HG03045 (cell line): ENCODE results near the gene CDH16.
"Not testable (repeated sequence)": the region's sequence is repeated elsewhere in the genome, so short reads cannot be mapped to it uniquely, and the experiment has no call there.

Source experiments
- ATAC-seq: cut with Tn5 transposase; IDR thresholded peaks from one replicate; pipeline ENCODE4 v1.9.1; 2021; ENCODE audit warnings: mild to moderate bottlenecking, moderate library complexity; ENCODE audit not compliant: unreplicated experiment

CDH16 gene

GRCh38 chr16:66874079-66874775 is 44.5 kb downstream of the CDH16 start:
- no peak for ATAC-seq

GRCh38 chr16:66873685-66874055 is 45.0 kb downstream of the CDH16 start:
- no peak for ATAC-seq

DNA sequence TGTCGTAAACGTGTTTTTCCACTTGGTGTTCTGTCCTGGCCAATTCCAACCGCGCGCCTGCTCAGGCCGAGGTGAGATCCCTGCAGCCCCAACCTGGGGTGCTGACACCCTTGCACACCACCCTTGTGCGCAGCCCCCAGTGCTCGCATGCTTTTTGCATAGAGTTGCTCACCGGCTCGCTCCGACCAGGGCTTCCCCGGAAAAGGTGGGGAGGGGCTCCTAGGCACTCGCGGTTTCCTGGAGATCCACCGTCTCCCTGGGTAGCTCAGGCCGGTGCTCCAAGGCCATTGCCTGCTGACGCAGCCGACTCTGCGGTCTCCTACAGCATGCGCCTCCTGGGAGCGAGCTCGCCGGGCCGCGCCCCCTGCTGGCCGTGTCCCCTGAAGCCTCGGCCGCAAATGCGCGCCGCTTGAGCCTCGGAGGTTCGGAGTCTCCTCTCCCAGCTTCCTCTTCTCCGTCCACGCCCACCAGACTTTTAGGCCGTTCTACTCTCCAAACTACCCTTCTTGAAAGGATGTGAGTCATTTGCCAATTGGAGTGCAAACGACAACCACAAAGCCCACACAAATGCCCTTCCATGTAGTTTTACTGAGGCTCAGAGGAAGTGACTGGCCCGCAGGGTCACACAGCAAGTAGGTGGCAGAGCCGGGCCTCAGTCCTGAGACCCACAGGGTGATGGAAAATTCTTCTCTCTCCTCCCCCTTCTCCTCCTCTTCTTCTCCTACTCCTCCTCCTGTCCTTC is 45.6 kb downstream of the CDH16 start:
- ATAC-seq: peak; percentile 94

GRCh38 chr16:66872559-66872942 is 46.1 kb downstream of the CDH16 start:
- no peak for ATAC-seq

GRCh38 chr16:66871840-66872239 is 46.8 kb downstream of the CDH16 start:
- ATAC-seq: no peak

- ATAC-seq: not testable (repeated sequence)
These were observed 47.3 kb downstream of the CDH16 start for GRCh38 chr16:66871363-66871762.

GRCh38 chr16:66869424-66869823 is 49.3 kb downstream of the CDH16 start:
- no peak for ATAC-seq

- no peak for ATAC-seq
These were observed 55.0 kb downstream of the CDH16 start for GRCh38 chr16:66863707-66864106.

DNA sequence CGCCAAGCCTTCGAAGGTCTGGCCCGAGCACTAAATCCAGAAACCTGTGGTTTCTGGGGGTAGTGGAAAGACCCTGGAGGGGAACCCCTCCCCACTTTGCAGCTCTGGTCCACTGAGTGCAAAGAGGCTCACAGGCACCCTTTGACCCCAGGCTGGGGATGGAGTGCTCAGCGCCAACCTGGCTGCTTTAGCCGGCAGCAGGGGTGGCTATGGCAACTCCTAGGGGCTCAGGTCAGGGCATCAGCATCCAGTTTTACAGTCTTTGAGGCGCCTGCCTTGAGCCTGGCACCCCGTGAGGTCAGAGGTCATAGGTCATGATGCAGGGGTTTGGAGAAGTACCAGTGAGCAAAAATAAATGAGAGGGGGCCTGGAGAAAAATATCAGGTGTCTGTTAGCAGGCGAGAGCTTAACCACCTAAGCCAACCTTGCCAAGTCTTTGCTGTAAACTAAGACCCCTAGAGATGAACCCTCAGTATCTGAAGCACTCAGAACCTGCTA is 56.6 kb downstream of the CDH16 start:
- no peak for ATAC-seq

- ATAC-seq: no peak
These were observed 59.2 kb downstream of the CDH16 start for GRCh38 chr16:66859397-66860068.

DNA sequence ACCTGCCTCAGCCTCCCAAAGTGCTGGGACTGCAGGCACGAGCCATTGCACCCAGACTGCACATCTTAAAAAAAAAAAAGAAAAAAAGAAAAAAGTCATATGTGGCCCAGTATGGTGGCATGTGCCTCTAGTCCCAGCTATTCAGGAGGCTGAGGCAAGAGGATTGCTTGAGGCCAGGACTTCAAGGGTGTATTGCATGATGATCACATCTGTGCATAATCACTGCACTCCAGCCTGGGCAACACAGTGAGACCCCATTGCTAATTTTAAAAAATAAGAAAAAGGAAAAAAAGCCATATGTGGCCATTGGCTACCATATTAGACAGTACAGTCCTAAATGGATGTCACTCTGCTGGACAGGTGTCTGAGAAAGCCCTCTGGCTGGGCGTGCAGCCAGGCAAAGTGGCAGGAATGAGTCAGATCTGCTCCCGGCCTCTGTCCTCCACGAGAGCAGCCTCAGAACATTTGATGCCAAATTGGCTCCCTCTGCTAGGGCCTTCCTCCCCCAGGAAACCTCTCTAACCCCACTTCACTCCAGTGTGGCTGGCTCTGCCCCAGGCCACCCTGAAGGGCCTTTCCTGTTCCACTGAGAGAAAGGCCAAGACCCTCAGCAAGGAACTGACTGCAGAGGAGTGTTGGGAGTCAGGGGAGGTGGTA is 59.8 kb downstream of the CDH16 start:
- ATAC-seq: no peak
